Upper lobe of left lung (tissue), 6 donors: ENCODE results near the gene KRT76. TPM values are rescaled to one million over a fixed set of nuclear protein-coding genes. Genes with fewer than 3 reads are reported as not detected.

ENCODE experiments used
- ATAC-seq, 2 donors: fragments of 200-7000 bp; cut with Tn5 transposase; one replicate each; pipeline ENCODE4 v1.9.1; 2022; ENCODE audit warnings: mild to moderate bottlenecking in 2 of 2, moderate library complexity in 2 of 2; ENCODE audit not compliant: low FRiP score in 2 of 2
- DNase-seq, 2 donors: peaks; one replicate each; pipeline ENCODE4 v3.0.0-alpha.2; 2019 to 2020
- H3K27ac ChIP-seq, 4 donors: fragments of 200-600 bp; sonication (generic); one replicate each; pipeline ENCODE4 v1.5.1; 2016 to 2019
- H3K27me3 ChIP-seq, 4 donors: fragments of 200-600 bp; sonication (generic); one replicate each; pipeline ENCODE4 v1.5.1; 2017 to 2019
- H3K36me3 ChIP-seq, 4 donors: fragments of 200-600 bp; sonication (generic); one replicate each; pipeline ENCODE4 v1.5.1; 2016 to 2019
- H3K4me1 ChIP-seq, 4 donors: fragments of 200-600 bp; sonication (generic); one replicate each; pipeline ENCODE4 v1.5.1; 2018 to 2019
- H3K4me3 ChIP-seq, 4 donors: fragments of 200-600 bp; sonication (generic); one replicate each; pipeline ENCODE4 v1.5.1; 2017 to 2019; ENCODE audit warnings: mild to moderate bottlenecking in 2 of 4, moderate library complexity in 1 of 4
- H3K9me3 ChIP-seq, 4 donors: fragments of 200-600 bp; sonication (generic); one replicate each; pipeline ENCODE4 v1.5.1; 2018 to 2019
- CTCF ChIP-seq, 6 experiments: fragments of 450-650 bp in 4 of 6; fragments of 200-600 bp in 2 of 6; sonication (generic) in 2 of 6; IDR thresholded peaks; one replicate each; pipeline ENCODE4 v1.5.1; 2016 to 2019; ENCODE audit warnings: antibody characterized with exemption in 6 of 6
- EP300 ChIP-seq, 4 donors: sonication (generic); formaldehyde crosslinking; IDR thresholded peaks; one replicate each; pipeline ENCODE4 v1.5.1; 2017; ENCODE audit warnings: antibody characterized with exemption in 4 of 4, control low read depth in 2 of 4
- POLR2A ChIP-seq, 4 donors: fragments of 450-650 bp; IDR thresholded peaks; one replicate each; pipeline ENCODE4 v1.5.1; 2016 to 2017; ENCODE audit warnings: antibody characterized with exemption in 4 of 4, mild to moderate bottlenecking in 2 of 4
- POLR2AphosphoS5 ChIP-seq, 2 donors: sonication (generic); formaldehyde crosslinking; IDR thresholded peaks; one replicate each; pipeline ENCODE4 v1.5.1; 2017; ENCODE audit warnings: antibody characterized with exemption in 2 of 2
- WGBS, 2 donors: methylation state at CpG; one replicate each; pipeline ENCODE4 v1.1.5; 2017 to 2018; 5-methylcytosine and 5-hydroxymethylcytosine counted together
- total RNA-seq, 6 donors: library from RNA; depleted of rRNA in 4 of 6; stranded (reverse); fragments of >200 nt in 4 of 6; gene quantifications; one replicate each; pipeline versions ENCODE4 v1.1.0 to v1.2.1, GENCODE V29; 2016 to 2021
- donor health status: DM: no; HTN: no; CAD: no; lungs with moderate emphysema.
- donor health status: DM: no; HTN: yes; CAD: no; lungs with severe emphysema.

The KRT76 gene
- total RNA-seq, 6 donors from 2014 or later: not detected

- ATAC-seq (no peak), DNase-seq (no peak)
- 85 to 93% methylated on average over 2 of the region's 2 CpGs for WGBS, 2 donors
- H3K4me3 ChIP-seq: no peak overlapping the region
- H3K27me3 ChIP-seq: no peaks in the 10 kb centered on the region
- H3K9me3 ChIP-seq: no peaks in the 10 kb centered on the region
- H3K4me1 ChIP-seq: no peaks in the 10 kb centered on the region
- TF ChIP-seq EP300 (IDR thresholded peaks at IDR 0.05) (no peak), CTCF (IDR thresholded peaks at IDR 0.05) (no peak), POLR2A (IDR thresholded peaks at IDR 0.05) (no peak), POLR2AphosphoS5 (IDR thresholded peaks at IDR 0.05) (no peak)
- H3K27ac ChIP-seq: no peak overlapping the region
- no peaks in the 10 kb centered on the region for H3K36me3 ChIP-seq
These were observed 48.8 kb downstream of the KRT76 start for GRCh38 chr12:52728374-52728773.

GRCh38 chr12:52727037-52727436 lies 50.1 kb downstream of the KRT76 start:
- H3K27me3 ChIP-seq: no peaks in the 10 kb centered on the region
- H3K27ac ChIP-seq: no peak overlapping the region
- H3K4me3 ChIP-seq: no peak overlapping the region
- no peak for DNase-seq
- no peaks in the 10 kb centered on the region for H3K4me1 ChIP-seq
- H3K36me3 ChIP-seq: no peaks in the 10 kb centered on the region
- 75 to 78% methylated on average over 4 of the region's 4 CpGs for WGBS, 2 donors
- no peak for ATAC-seq
- no peaks in the 10 kb centered on the region for H3K9me3 ChIP-seq
- TF ChIP-seq CTCF (IDR thresholded peaks at IDR 0.05): no peak
- no peak for TF ChIP-seq EP300 (IDR thresholded peaks at IDR 0.05)
- TF ChIP-seq POLR2AphosphoS5 (IDR thresholded peaks at IDR 0.05): no peak
- TF ChIP-seq POLR2A (IDR thresholded peaks at IDR 0.05): no peak

GRCh38 chr12:52726451-52726850 lies 50.7 kb downstream of the KRT76 start:
- Histone ChIP-seq H3K27ac (no peak overlapping the region), H3K4me3 (no peak overlapping the region), H3K4me1 (no peaks in the 10 kb centered on the region), H3K27me3 (no peaks in the 10 kb centered on the region), H3K36me3 (no peaks in the 10 kb centered on the region), H3K9me3 (no peaks in the 10 kb centered on the region)
- TF ChIP-seq POLR2AphosphoS5 (IDR thresholded peaks at IDR 0.05) (no peak), EP300 (IDR thresholded peaks at IDR 0.05) (no peak), POLR2A (IDR thresholded peaks at IDR 0.05) (no peak), CTCF (IDR thresholded peaks at IDR 0.05) (no peak)
- 61 to 74% methylated on average over 2 of the region's 2 CpGs for WGBS, 2 donors
- ATAC-seq (no peak), DNase-seq (no peak)

- DNase-seq (no peak), ATAC-seq (no peak)
- H3K9me3 ChIP-seq: no peaks in the 10 kb centered on the region
- TF ChIP-seq POLR2AphosphoS5 (IDR thresholded peaks at IDR 0.05) (no peak), CTCF (IDR thresholded peaks at IDR 0.05) (no peak), POLR2A (IDR thresholded peaks at IDR 0.05) (no peak), EP300 (IDR thresholded peaks at IDR 0.05) (no peak)
- 100% methylated on average over 1 to 2 of the region's 3 CpGs for WGBS, 2 donors
- H3K4me1 ChIP-seq: no peaks in the 10 kb centered on the region
- no peaks in the 10 kb centered on the region for H3K27me3 ChIP-seq
- H3K27ac ChIP-seq: no peak overlapping the region
- H3K36me3 ChIP-seq: no peaks in the 10 kb centered on the region
- H3K4me3 ChIP-seq: no peak overlapping the region
These were observed 52.8 kb downstream of the KRT76 start for GRCh38 chr12:52724384-52724783.

GRCh38 chr12:52722680-52723079 lies 54.5 kb downstream of the KRT76 start:
- no peak for ATAC-seq
- WGBS, 2 donors: 62 to 73% methylated on average over 2 of the region's 2 CpGs
- DNase-seq: no peak
- no peaks in the 10 kb centered on the region for H3K4me1 ChIP-seq
- no peak overlapping the region for H3K27ac ChIP-seq
- no peaks in the 10 kb centered on the region for H3K27me3 ChIP-seq
- no peaks in the 10 kb centered on the region for H3K36me3 ChIP-seq
- no peak for TF ChIP-seq POLR2AphosphoS5 (IDR thresholded peaks at IDR 0.05)
- no peak for TF ChIP-seq CTCF (IDR thresholded peaks at IDR 0.05)
- TF ChIP-seq EP300 (IDR thresholded peaks at IDR 0.05): no peak
- no peak for TF ChIP-seq POLR2A (IDR thresholded peaks at IDR 0.05)
- no peaks in the 10 kb centered on the region for H3K9me3 ChIP-seq
- H3K4me3 ChIP-seq: no peak overlapping the region
